Measurements from ENCODE around the gene FBXW11.

DNA sequence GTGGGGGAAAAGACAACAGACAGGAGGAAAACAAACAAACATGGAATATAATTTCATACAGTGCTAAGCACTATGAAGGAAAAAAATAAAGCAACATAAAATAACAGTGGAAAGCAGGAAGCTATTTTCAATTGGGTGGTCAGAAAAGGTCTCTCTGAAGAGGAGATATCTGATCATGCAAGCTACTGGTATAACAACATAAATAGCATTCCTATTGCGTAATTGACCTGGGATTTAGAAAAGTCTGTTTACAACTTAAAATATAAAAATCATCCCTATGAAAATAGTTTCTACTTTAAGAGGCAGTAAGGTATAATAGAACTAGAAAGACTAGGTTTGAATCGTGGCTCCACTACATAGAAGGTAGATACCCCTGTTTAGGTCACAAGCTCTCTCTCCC lies 61.4 kb downstream of the FBXW11 start:
- TF ChIP-seq, protein P1, sequence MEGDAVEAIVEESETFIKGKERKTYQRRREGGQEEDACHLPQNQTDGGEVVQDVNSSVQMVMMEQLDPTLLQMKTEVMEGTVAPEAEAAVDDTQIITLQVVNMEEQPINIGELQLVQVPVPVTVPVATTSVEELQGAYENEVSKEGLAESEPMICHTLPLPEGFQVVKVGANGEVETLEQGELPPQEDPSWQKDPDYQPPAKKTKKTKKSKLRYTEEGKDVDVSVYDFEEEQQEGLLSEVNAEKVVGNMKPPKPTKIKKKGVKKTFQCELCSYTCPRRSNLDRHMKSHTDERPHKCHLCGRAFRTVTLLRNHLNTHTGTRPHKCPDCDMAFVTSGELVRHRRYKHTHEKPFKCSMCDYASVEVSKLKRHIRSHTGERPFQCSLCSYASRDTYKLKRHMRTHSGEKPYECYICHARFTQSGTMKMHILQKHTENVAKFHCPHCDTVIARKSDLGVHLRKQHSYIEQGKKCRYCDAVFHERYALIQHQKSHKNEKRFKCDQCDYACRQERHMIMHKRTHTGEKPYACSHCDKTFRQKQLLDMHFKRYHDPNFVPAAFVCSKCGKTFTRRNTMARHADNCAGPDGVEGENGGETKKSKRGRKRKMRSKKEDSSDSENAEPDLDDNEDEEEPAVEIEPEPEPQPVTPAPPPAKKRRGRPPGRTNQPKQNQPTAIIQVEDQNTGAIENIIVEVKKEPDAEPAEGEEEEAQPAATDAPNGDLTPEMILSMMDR (IDR thresholded peaks at IDR 0.05 in 2 of 3, conservative IDR thresholded peaks at IDR 0.05 in 1 of 3; ENCODE audit: control insufficient read depth in 2 of 3, extremely low read depth in 1 of 3, insufficient read depth in 1 of 3, low read depth in 3 of 3, low read length in 3 of 3): no peak
- TF ChIP-seq EZH2 (IDR thresholded peaks at IDR 0.05; ENCODE audit: borderline replicate concordance, control insufficient read depth, low read depth, low read length) (no peak), NFYB (IDR thresholded peaks at IDR 0.05; ENCODE audit: insufficient read depth, low read depth, low read length) (no peak), CREB1 (IDR thresholded peaks at IDR 0.05; ENCODE audit: low read depth) (no peak), ZBED1 (IDR thresholded peaks at IDR 0.05; ENCODE audit: borderline replicate concordance) (no peak), RAD21 (IDR thresholded peaks at IDR 0.05; ENCODE audit: insufficient read depth, low read depth, low read length) (no peak)
